ENCODE data around the gene PARP11.

GRCh38 chr12:3815094-3815766 lies 58.0 kb downstream of the PARP11 start:
- no peak for TF ChIP-seq PKNOX1 (IDR thresholded peaks at IDR 0.05)
- no peak for TF ChIP-seq BHLHE40 (IDR thresholded peaks at IDR 0.05; ENCODE audit: borderline replicate concordance)
- no peak for TF ChIP-seq ARNT (IDR thresholded peaks at IDR 0.05)
- TF ChIP-seq L3MBTL2 (conservative IDR thresholded peaks at IDR 0.05) = no peak
- TF ChIP-seq FOXM1 (IDR thresholded peaks at IDR 0.05; ENCODE audit: borderline replicate concordance) = no peak
- no peak for TF ChIP-seq SUZ12 (IDR thresholded peaks at IDR 0.05)
- TF ChIP-seq ELF4 (IDR thresholded peaks at IDR 0.05) = no peak
- TF ChIP-seq LEF1 (IDR thresholded peaks at IDR 0.05; ENCODE audit: borderline replicate concordance) = no peak
- no peak for TF ChIP-seq FOXK2 (IDR thresholded peaks at IDR 0.05)
- TF ChIP-seq FOXA1 (IDR thresholded peaks at IDR 0.05) = no peak
- no peak for TF ChIP-seq SP1 (IDR thresholded peaks at IDR 0.05)
